NCI-H82 (cell line): ENCODE measurements around the gene COL8A1.
A peak's percentile ranks its signal among the peaks of the same experiment; 100 is the strongest.

ENCODE experiments used
- DNase-seq: peaks from one replicate; lab custom pipeline; 2025; lab: John Stamatoyannopoulos, UW

Gene COL8A1

GRCh38 chr3:99639579-99639978, 1.2 kb downstream of the COL8A1 start:
- peak; percentile 59 for DNase-seq

GRCh38 chr3:99640214-99640851, 1.9 kb downstream of the COL8A1 start:
- DNase-seq, result no peak

GRCh38 chr3:99641480-99641879, 3.1 kb downstream of the COL8A1 start:
- DNase-seq, result no peak

GRCh38 chr3:99641982-99642381, 3.6 kb downstream of the COL8A1 start:
- DNase-seq, result no peak

- DNase-seq, result no peak
Observed at GRCh38 chr3:99644017-99644416, 5.6 kb downstream of the COL8A1 start.

GRCh38 chr3:99644746-99645145, 6.4 kb downstream of the COL8A1 start:
- DNase-seq, result peak; percentile 19

- peak; percentile 66 for DNase-seq
Observed at GRCh38 chr3:99645277-99646106, 7.1 kb downstream of the COL8A1 start.

GRCh38 chr3:99646107-99646435, 7.7 kb downstream of the COL8A1 start:
- DNase-seq, result no peak

GRCh38 chr3:99647081-99647480, 8.7 kb downstream of the COL8A1 start:
- DNase-seq, result no peak

- no peak for DNase-seq
Observed at GRCh38 chr3:99648101-99648500, 9.7 kb downstream of the COL8A1 start.

GRCh38 chr3:99648516-99648915, 10.1 kb downstream of the COL8A1 start:
- DNase-seq, result no peak

GRCh38 chr3:99651531-99651930, 13.1 kb downstream of the COL8A1 start:
- no peak for DNase-seq

GRCh38 chr3:99656624-99657023, 18.2 kb downstream of the COL8A1 start:
- no peak for DNase-seq

GRCh38 chr3:99658274-99658673, 19.9 kb downstream of the COL8A1 start:
- no peak for DNase-seq

- DNase-seq, result no peak
Observed at GRCh38 chr3:99659032-99659431, 20.6 kb downstream of the COL8A1 start.

GRCh38 chr3:99659951-99660350, 21.6 kb downstream of the COL8A1 start:
- DNase-seq, result no peak

- no peak for DNase-seq
Observed at GRCh38 chr3:99662838-99663570, 24.6 kb downstream of the COL8A1 start.

GRCh38 chr3:99663977-99664376, 25.6 kb downstream of the COL8A1 start:
- DNase-seq, result no peak

GRCh38 chr3:99665017-99665416, 26.6 kb downstream of the COL8A1 start:
- DNase-seq, result no peak

- no peak for DNase-seq
Observed at GRCh38 chr3:99666201-99666600, 27.8 kb downstream of the COL8A1 start.

- DNase-seq, result no peak
Observed at GRCh38 chr3:99668044-99668443, 29.6 kb downstream of the COL8A1 start.

GRCh38 chr3:99669879-99670555, 31.6 kb downstream of the COL8A1 start:
- no peak for DNase-seq
